HepG2 (cell line): ENCODE measurements around the gene TSPAN13. TPM values are rescaled to one million over a fixed set of nuclear protein-coding genes. Genes with fewer than 3 reads are reported as not detected.

Experiments
- SYNCRIP ChIP-seq: fragments of 200-400 bp; formaldehyde crosslinking; IDR thresholded peaks from 2 replicates; pipeline ENCODE4 v1.6.1; 2018; ENCODE audit warnings: mild to moderate bottlenecking, low read depth, low read length; ENCODE audit not compliant: insufficient read depth
- TEAD2 ChIP-seq: sonication (generic); formaldehyde crosslinking; IDR thresholded peaks from 2 replicates; pipeline ENCODE4 v1.9.0; 2021; ENCODE audit warnings: missing genetic modification reagents
- polyA plus RNA-seq, 8 experiments: library from polyadenylated mRNA; depleted of rRNA in 3 of 8; stranded (reverse) in 7 of 8; unstranded in 1 of 8; fragments of >200 nt; fragmentation: Illumina TruSeq in 4 of 8; extraction: Trizol in 4 of 8; gene quantifications; 2 replicates each; pipeline versions ENCODE4 v1.2.1 to v1.2.3, GENCODE V29; 2011 to 2016; ENCODE audit warnings: low read depth in 4 of 8, missing spikeins in 1 of 8, mixed read lengths in 1 of 8; ENCODE audit not compliant: insufficient read depth in 1 of 8
- total RNA-seq, 5 experiments: library from RNA; depleted of rRNA; stranded (reverse); fragments of >200 nt; fragmentation: Illumina TruSeq; extraction: Trizol; gene quantifications; 2 replicates each; pipeline ENCODE4 v1.2.3, GENCODE V29; 2016; ENCODE audit warnings: low read depth in 1 of 5
- TF ChIP-seq, protein P1 (sequence below): sonication (generic); formaldehyde crosslinking; IDR thresholded peaks from 2 replicates; pipeline ENCODE4 v1.8.1; 2023; ENCODE audit warnings: mild to moderate bottlenecking, missing genetic modification reagents
- TF ChIP-seq, protein P2 (sequence below): sonication (generic); formaldehyde crosslinking; IDR thresholded peaks from 2 replicates; pipeline ENCODE4 v1.4.0; 2020; ENCODE audit warnings: missing genetic modification reagents
- TF ChIP-seq, protein P3 (sequence below): sonication (generic); formaldehyde crosslinking; IDR thresholded peaks from 2 replicates; pipeline ENCODE4 v1.4.0; 2020; ENCODE audit warnings: mild to moderate bottlenecking, missing genetic modification reagents

The TSPAN13 gene
- total and polyA plus RNA-seq, 2 of the 13 experiments (the other 11 are each of a cell fraction or from before 2014, with no cell fraction given), result 5.8 to 6.2 TPM

DNA sequence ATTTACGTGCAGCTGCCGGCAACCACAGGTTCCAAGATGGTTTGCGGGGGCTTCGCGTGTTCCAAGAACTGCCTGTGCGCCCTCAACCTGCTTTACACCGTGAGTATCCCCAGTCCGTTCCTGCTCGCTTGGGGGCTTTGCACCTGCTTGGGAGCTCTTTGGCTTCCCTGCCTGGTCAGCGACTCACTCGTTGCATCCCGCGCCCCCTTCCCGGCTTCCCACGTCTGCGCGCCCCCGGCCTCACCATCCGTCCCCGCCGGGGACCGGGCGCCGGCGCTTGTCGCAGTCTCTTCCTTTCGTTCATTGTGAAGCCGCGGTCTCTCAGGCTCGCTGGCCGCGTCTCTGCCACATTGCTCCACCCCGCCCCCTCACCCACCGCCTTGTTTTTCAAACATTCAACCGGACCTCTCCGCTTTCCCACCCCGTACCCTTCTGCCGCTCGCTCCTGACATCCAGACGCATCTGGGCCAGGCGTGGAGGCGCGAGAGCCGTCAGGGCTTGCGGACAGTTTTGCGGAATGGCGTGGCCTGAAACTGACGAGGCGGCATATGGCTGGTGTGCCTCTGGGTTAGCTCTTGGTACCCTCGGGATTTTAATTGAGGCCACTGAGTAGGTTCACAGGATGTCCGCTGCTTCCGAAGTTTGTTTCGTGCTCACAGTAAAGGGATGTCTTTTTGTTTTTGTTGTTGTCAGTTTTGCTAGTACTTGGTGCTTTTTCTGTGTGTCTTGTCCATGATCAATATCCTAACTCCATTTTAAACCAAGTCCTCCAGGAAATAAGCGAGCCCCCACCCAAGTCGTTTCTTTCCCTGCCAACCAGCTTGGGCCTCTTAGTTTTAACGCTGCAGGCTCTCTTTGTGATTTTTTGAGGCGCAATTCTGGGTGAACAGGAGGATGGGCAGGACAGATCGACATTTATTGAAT is 639 bp downstream of the TSPAN13 start (continued):
- TF ChIP-seq, protein P1, sequence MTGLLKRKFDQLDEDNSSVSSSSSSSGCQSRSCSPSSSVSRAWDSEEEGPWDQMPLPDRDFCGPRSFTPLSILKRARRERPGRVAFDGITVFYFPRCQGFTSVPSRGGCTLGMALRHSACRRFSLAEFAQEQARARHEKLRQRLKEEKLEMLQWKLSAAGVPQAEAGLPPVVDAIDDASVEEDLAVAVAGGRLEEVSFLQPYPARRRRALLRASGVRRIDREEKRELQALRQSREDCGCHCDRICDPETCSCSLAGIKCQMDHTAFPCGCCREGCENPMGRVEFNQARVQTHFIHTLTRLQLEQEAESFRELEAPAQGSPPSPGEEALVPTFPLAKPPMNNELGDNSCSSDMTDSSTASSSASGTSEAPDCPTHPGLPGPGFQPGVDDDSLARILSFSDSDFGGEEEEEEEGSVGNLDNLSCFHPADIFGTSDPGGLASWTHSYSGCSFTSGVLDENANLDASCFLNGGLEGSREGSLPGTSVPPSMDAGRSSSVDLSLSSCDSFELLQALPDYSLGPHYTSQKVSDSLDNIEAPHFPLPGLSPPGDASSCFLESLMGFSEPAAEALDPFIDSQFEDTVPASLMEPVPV (CRISPR knock-in tag), result peak; percentile 40; the same call in 1 of the 2 replicates
- TF ChIP-seq, protein P2, sequence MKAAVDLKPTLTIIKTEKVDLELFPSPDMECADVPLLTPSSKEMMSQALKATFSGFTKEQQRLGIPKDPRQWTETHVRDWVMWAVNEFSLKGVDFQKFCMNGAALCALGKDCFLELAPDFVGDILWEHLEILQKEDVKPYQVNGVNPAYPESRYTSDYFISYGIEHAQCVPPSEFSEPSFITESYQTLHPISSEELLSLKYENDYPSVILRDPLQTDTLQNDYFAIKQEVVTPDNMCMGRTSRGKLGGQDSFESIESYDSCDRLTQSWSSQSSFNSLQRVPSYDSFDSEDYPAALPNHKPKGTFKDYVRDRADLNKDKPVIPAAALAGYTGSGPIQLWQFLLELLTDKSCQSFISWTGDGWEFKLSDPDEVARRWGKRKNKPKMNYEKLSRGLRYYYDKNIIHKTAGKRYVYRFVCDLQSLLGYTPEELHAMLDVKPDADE (CRISPR knock-in tag), result no peak
- TF ChIP-seq SYNCRIP, result no peak
- TF ChIP-seq, protein P3, sequence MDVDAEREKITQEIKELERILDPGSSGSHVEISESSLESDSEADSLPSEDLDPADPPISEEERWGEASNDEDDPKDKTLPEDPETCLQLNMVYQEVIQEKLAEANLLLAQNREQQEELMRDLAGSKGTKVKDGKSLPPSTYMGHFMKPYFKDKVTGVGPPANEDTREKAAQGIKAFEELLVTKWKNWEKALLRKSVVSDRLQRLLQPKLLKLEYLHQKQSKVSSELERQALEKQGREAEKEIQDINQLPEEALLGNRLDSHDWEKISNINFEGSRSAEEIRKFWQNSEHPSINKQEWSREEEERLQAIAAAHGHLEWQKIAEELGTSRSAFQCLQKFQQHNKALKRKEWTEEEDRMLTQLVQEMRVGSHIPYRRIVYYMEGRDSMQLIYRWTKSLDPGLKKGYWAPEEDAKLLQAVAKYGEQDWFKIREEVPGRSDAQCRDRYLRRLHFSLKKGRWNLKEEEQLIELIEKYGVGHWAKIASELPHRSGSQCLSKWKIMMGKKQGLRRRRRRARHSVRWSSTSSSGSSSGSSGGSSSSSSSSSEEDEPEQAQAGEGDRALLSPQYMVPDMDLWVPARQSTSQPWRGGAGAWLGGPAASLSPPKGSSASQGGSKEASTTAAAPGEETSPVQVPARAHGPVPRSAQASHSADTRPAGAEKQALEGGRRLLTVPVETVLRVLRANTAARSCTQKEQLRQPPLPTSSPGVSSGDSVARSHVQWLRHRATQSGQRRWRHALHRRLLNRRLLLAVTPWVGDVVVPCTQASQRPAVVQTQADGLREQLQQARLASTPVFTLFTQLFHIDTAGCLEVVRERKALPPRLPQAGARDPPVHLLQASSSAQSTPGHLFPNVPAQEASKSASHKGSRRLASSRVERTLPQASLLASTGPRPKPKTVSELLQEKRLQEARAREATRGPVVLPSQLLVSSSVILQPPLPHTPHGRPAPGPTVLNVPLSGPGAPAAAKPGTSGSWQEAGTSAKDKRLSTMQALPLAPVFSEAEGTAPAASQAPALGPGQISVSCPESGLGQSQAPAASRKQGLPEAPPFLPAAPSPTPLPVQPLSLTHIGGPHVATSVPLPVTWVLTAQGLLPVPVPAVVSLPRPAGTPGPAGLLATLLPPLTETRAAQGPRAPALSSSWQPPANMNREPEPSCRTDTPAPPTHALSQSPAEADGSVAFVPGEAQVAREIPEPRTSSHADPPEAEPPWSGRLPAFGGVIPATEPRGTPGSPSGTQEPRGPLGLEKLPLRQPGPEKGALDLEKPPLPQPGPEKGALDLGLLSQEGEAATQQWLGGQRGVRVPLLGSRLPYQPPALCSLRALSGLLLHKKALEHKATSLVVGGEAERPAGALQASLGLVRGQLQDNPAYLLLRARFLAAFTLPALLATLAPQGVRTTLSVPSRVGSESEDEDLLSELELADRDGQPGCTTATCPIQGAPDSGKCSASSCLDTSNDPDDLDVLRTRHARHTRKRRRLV (CRISPR knock-in tag), result no peak; the same call in 1 of the 2 replicates
- no peak for TF ChIP-seq TEAD2 (CRISPR knock-in tag)
